Skin epidermis (tissue), 12 donors: ENCODE results near the gene SUN2.
"Not testable (repeated sequence)": the region's sequence is repeated elsewhere in the genome, so short reads cannot be mapped to it uniquely, and the experiment has no call there.

ENCODE experiments used
- H3K27ac ChIP-seq, 21 experiments: fragments of 200-600 bp; sonication (generic) in 11 of 21; one replicate each; pipeline ENCODE4 v1.5.0; 2020; ENCODE audit warnings: mild to moderate bottlenecking in 3 of 21, inconsistent platforms in 2 of 21, moderate library complexity in 2 of 21
- H3K4me3 ChIP-seq, 7 experiments: fragments of 200-600 bp; sonication (generic) in 2 of 7; one replicate each; pipeline ENCODE4 v1.5.0; 2020; ENCODE audit warnings: inconsistent platforms in 2 of 7, mild to moderate bottlenecking in 2 of 7, moderate library complexity in 1 of 7

The SUN2 gene

GRCh38 chr22:38755911-38756532 is at the start of gene SUN2:
Gene SUN2, minus strand, starts transcription at chr22:38755998. Its CDS starts 3,370 bp downstream, at chr22:38752628.
- Histone ChIP-seq H3K27ac (peak within 1 kb of the TSS; percentile 44 to 97 (median 89)), H3K4me3 (peak within 1 kb of the TSS; percentile 49 to 80 (median 69))

- H3K27ac ChIP-seq, H3K4me3 ChIP-seq: not testable (repeated sequence)
These were observed 49.3 kb upstream of the SUN2 start for GRCh38 chr22:38805041-38805593.

- no peak overlapping the region for H3K27ac ChIP-seq
- no peak overlapping the region for H3K4me3 ChIP-seq
These were observed 46.9 kb upstream of the SUN2 start for GRCh38 chr22:38802671-38803121.

- H3K27ac ChIP-seq = no peak overlapping the region
- H3K4me3 ChIP-seq = no peak overlapping the region
These were observed 43.6 kb upstream of the SUN2 start for GRCh38 chr22:38799265-38800002.

- H3K4me3 ChIP-seq = no peak overlapping the region
- no peak overlapping the region for H3K27ac ChIP-seq
These were observed 42.7 kb upstream of the SUN2 start for GRCh38 chr22:38798496-38798895.

GRCh38 chr22:38796262-38796957 is 40.6 kb upstream of the SUN2 start:
- no peak overlapping the region for H3K27ac ChIP-seq
- no peak overlapping the region for H3K4me3 ChIP-seq

- no peak overlapping the region for H3K27ac ChIP-seq
- no peak overlapping the region for H3K4me3 ChIP-seq
These were observed 39.8 kb upstream of the SUN2 start for GRCh38 chr22:38795569-38795968.

- peak within 1 kb of the TSS; percentile 57 to 88 (median 80) for H3K4me3 ChIP-seq
- peak within 1 kb of the TSS; percentile 33 to 92 (median 84) for H3K27ac ChIP-seq
These were observed 38.1 kb upstream of the SUN2 start, which contains the start of gene DNAL4 for GRCh38 chr22:38793721-38794466. Gene DNAL4, minus strand, starts transcription at chr22:38794143. Its CDS starts 11,412 bp downstream, at chr22:38782731.

GRCh38 chr22:38793317-38793716 is 37.5 kb upstream of the SUN2 start:
- Histone ChIP-seq H3K27ac (peak overlapping the region; percentile 33 to 92 (median 84)), H3K4me3 (peak overlapping the region; percentile 57 to 88 (median 80))

GRCh38 chr22:38792833-38793232 is 37.0 kb upstream of the SUN2 start:
- Histone ChIP-seq H3K27ac (peak overlapping the region in 7 of 21 experiments; percentile 78 to 92 (median 87)), H3K4me3 (peak overlapping the region in 1 of 7 experiments; percentile 80)

- peak overlapping the region in 1 of 21 experiments; percentile 2 for H3K27ac ChIP-seq
- no peak overlapping the region for H3K4me3 ChIP-seq
These were observed 33.8 kb upstream of the SUN2 start for GRCh38 chr22:38789606-38790005.

- peak overlapping the region in 9 of 21 experiments; percentile 2 to 56 (median 41) for H3K27ac ChIP-seq
These were observed 33.0 kb upstream of the SUN2 start for GRCh38 chr22:38788846-38789245.

GRCh38 chr22:38788021-38788816 is 32.4 kb upstream of the SUN2 start:
- Histone ChIP-seq H3K27ac (peak overlapping the region in 13 of 21 experiments; percentile 2 to 79 (median 46)), H3K4me3 (no peak overlapping the region)

More at GRCh38 chr22:38788846-38789245, 33.0 kb upstream of the SUN2 start:
- no peak overlapping the region for H3K4me3 ChIP-seq

- Histone ChIP-seq H3K4me3 (no peak overlapping the region), H3K27ac (no peak overlapping the region)
These were observed 30.8 kb upstream of the SUN2 start for GRCh38 chr22:38786631-38787030.

- no peak overlapping the region for H3K27ac ChIP-seq
- H3K4me3 ChIP-seq = no peak overlapping the region
These were observed 29.1 kb upstream of the SUN2 start for GRCh38 chr22:38784856-38785255.

- H3K4me3 ChIP-seq = no peak overlapping the region
- H3K27ac ChIP-seq = no peak overlapping the region
These were observed 28.2 kb upstream of the SUN2 start for GRCh38 chr22:38784035-38784434.

- H3K27ac ChIP-seq = peak overlapping the region in 2 of 21 experiments; percentile 12 to 26
These were observed 27.4 kb upstream of the SUN2 start for GRCh38 chr22:38783095-38783615.

GRCh38 chr22:38782402-38783094 is 26.8 kb upstream of the SUN2 start:
- peak overlapping the region in 2 of 21 experiments; percentile 12 to 26 for H3K27ac ChIP-seq
- no peak overlapping the region for H3K4me3 ChIP-seq

More at GRCh38 chr22:38783095-38783615, 27.4 kb upstream of the SUN2 start:
- H3K4me3 ChIP-seq = no peak overlapping the region
